ENCODE data around the gene UHMK1.
A peak's percentile ranks its signal among the peaks of the same experiment; 100 is the strongest.

The UHMK1 gene

GRCh38 chr1:162560303-162561036 lies 62.9 kb downstream of the UHMK1 start:
- TF ChIP-seq ZFX (IDR thresholded peaks at IDR 0.05) (peak; percentile 60), CTCF (conservative IDR thresholded peaks at IDR 0.05) (no peak)
- H3K27ac ChIP-seq: peak overlapping the region; percentile 98

GRCh38 chr1:162561037-162561615 lies 63.5 kb downstream of the UHMK1 start:
- H3K27ac ChIP-seq: peak overlapping the region; percentile 98
- TF ChIP-seq CTCF (conservative IDR thresholded peaks at IDR 0.05) (no peak), ZFX (IDR thresholded peaks at IDR 0.05) (no peak; the same call in 1 of the 2 replicates)

GRCh38 chr1:162561616-162562469 lies 64.2 kb downstream of the UHMK1 start, which contains the start of gene UAP1:
TSS of gene UAP1 (plus strand) at chr1:162561722. CDS start at chr1:162566069, 4,347 bp downstream.
- peak within 1 kb of the TSS; percentile 98 for H3K27ac ChIP-seq
- TF ChIP-seq CTCF (conservative IDR thresholded peaks at IDR 0.05): no peak
- 0 out of 2 replicates have a peak, but pooled peaks have one; percentile 47 for TF ChIP-seq ZFX (IDR thresholded peaks at IDR 0.05)

GRCh38 chr1:162562470-162562828 lies 64.8 kb downstream of the UHMK1 start:
- H3K27ac ChIP-seq: peak overlapping the region; percentile 98
- TF ChIP-seq CTCF (conservative IDR thresholded peaks at IDR 0.05) (no peak), ZFX (IDR thresholded peaks at IDR 0.05) (no peak)

- peak overlapping the region; percentile 61 for H3K27ac ChIP-seq
- TF ChIP-seq ZFX (IDR thresholded peaks at IDR 0.05): no peak
- no peak; the same call in 1 of the 2 replicates for TF ChIP-seq CTCF (conservative IDR thresholded peaks at IDR 0.05)
These were observed 67.2 kb downstream of the UHMK1 start for GRCh38 chr1:162564762-162565218.

- no peak overlapping the region; the same call in 1 of the 2 replicates for H3K27ac ChIP-seq
These were observed 67.8 kb downstream of the UHMK1 start for GRCh38 chr1:162565460-162565859.

More at GRCh38 chr1:162565460-162565859, 67.8 kb downstream of the UHMK1 start:
- TF ChIP-seq ZFX (IDR thresholded peaks at IDR 0.05) (no peak), CTCF (conservative IDR thresholded peaks at IDR 0.05) (no peak)

Data from C4-2B (cell line).